Esophagus (tissue), 2 donors: ENCODE data around the gene OPRM1. TPM values are rescaled to one million over a fixed set of nuclear protein-coding genes. Genes with fewer than 3 reads are reported as not detected.

Experiments
- H3K27ac ChIP-seq, 2 donors: one replicate each; pipeline ENCODE4 v1.5.1; 2013; ENCODE audit warnings: low read depth in 2 of 2, mild to moderate bottlenecking in 2 of 2, inconsistent platforms in 1 of 2, low read length in 1 of 2, moderate library complexity in 1 of 2
- H3K27me3 ChIP-seq, 2 donors: one replicate each; pipeline ENCODE4 v1.6.1; 2013; ENCODE audit warnings: low read length in 2 of 2, control low read depth in 1 of 2, mild to moderate bottlenecking in 1 of 2; ENCODE audit not compliant: insufficient read depth in 2 of 2, control insufficient read depth in 1 of 2
- H3K36me3 ChIP-seq, 2 donors: one replicate each; pipeline ENCODE4 v1.6.1; 2013; ENCODE audit warnings: low read length in 1 of 2; ENCODE audit not compliant: control insufficient read depth in 2 of 2, insufficient read depth in 2 of 2
- H3K4me1 ChIP-seq, 2 donors: one replicate each; pipeline ENCODE4 v1.6.1; 2013; ENCODE audit warnings: low read length in 1 of 2; ENCODE audit not compliant: control insufficient read depth in 2 of 2, insufficient read depth in 2 of 2
- H3K4me3 ChIP-seq, 2 donors: one replicate each; pipeline ENCODE4 v1.5.1; 2013; ENCODE audit warnings: low read length in 2 of 2, mild to moderate bottlenecking in 2 of 2, low read depth in 1 of 2, moderate library complexity in 1 of 2
- H3K9me3 ChIP-seq, 2 donors: one replicate each; pipeline ENCODE4 v1.6.1; 2013; ENCODE audit warnings: mild to moderate bottlenecking in 2 of 2, low read depth in 1 of 2, low read length in 1 of 2, moderate library complexity in 1 of 2; ENCODE audit not compliant: control insufficient read depth in 2 of 2, insufficient read depth in 1 of 2
- WGBS, 2 donors: extraction: QIAGEN DNeasy Blood & Tissue Kit; methylation state at CpG; one replicate each; pipeline ENCODE4 v1.1.7; 2013; 5-methylcytosine and 5-hydroxymethylcytosine counted together
- polyA plus RNA-seq, 2 donors: library from polyadenylated mRNA; stranded (reverse); fragments of 200-250 nt; gene quantifications; one replicate each; pipeline ENCODE4 v1.2.3, GENCODE V29; 2013
- donor health status: healthy with polysubstance abuse.
- donor health status: Bipolar disorder and iron deficiency.

The OPRM1 gene
- polyA plus RNA-seq, 2 donors = not detected

GRCh38 chr6:154127657-154128056, 88.6 kb downstream of the OPRM1 start:
- H3K4me1 ChIP-seq = no peaks in the 10 kb centered on the region
- 47 to 49% methylated on average over 2 of the region's 2 CpGs for WGBS, 2 donors
- H3K27me3 ChIP-seq = no peaks in the 10 kb centered on the region
- H3K4me3 ChIP-seq = no peak overlapping the region
- no peak overlapping the region for H3K27ac ChIP-seq
- H3K9me3 ChIP-seq = no peaks in the 10 kb centered on the region
- no peaks in the 10 kb centered on the region for H3K36me3 ChIP-seq

DNA sequence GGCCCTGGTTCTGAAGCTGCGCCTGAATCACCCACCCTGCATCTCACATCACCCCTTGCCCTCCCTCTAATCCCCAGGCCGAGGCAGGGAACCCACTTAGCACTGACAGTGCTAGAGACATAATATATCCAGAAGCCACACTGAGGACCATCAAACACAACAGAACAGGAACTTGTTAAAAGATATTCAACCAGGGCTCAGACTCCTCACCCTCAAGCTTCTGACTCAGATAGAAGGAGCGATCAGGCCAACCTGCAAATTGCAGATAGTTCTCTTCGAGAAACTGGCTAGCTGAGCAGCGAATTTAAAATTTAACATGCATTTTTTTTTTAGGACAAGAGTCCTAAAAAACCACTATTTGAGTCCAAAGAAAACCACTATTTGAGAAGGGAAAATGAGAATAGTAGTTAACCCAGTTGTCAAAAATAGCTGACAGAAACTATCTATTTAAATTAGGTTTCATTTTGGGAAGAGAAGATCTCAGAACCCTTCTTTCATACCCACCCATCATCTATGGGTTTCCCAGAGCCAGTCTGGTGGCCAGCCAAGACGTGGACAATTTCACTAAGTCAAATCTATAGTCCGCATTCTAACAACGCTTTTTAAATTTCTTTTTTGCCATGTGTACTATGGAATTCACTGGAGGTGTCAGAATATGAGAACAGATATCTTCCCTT, 95.6 kb downstream of the OPRM1 start:
- no peaks in the 10 kb centered on the region for H3K27me3 ChIP-seq
- H3K4me1 ChIP-seq = no peaks in the 10 kb centered on the region
- no peak overlapping the region for H3K4me3 ChIP-seq
- H3K9me3 ChIP-seq = no peaks in the 10 kb centered on the region
- H3K27ac ChIP-seq = no peak overlapping the region
- WGBS, 2 donors = 90 to 91% methylated on average over 8 of the region's 8 CpGs
- H3K36me3 ChIP-seq = no peaks in the 10 kb centered on the region

- 75 to 84% methylated on average over 6 of the region's 6 CpGs for WGBS, 2 donors
Observed at GRCh38 chr6:154138793-154139192, 99.8 kb downstream of the OPRM1 start.

GRCh38 chr6:154139892-154140291, 100.9 kb downstream of the OPRM1 start:
- Histone ChIP-seq H3K4me1 (no peaks in the 10 kb centered on the region), H3K36me3 (no peaks in the 10 kb centered on the region), H3K27me3 (no peaks in the 10 kb centered on the region), H3K4me3 (no peak overlapping the region), H3K27ac (no peak overlapping the region), H3K9me3 (no peaks in the 10 kb centered on the region)
- WGBS, 2 donors = 79% methylated on average over 6 of the region's 6 CpGs

More at GRCh38 chr6:154138793-154139192, 99.8 kb downstream of the OPRM1 start:
- Histone ChIP-seq H3K9me3 (no peaks in the 10 kb centered on the region), H3K4me3 (no peak overlapping the region), H3K4me1 (no peaks in the 10 kb centered on the region), H3K36me3 (no peaks in the 10 kb centered on the region), H3K27me3 (no peaks in the 10 kb centered on the region), H3K27ac (no peak overlapping the region)

DNA sequence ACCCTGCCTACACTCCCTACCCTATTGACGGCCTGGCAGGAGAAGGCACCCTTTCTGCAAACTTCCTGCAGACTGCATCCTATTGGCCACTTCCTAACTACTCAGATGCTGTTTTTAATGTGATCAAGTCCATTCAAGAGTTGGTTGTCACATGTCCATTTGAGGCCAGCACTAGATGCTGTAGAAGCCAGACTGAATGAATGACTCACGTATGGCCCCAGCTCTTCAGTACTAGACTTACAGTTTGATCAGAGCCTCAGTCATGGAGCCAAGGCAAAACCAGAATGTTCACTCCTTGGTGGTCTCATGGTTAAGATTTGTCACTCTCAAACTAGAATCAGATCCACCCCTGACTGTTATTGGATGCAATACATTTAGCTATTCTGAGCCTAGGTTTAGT, 101.7 kb downstream of the OPRM1 start:
- no peak overlapping the region for H3K27ac ChIP-seq
- H3K9me3 ChIP-seq = no peaks in the 10 kb centered on the region
- H3K36me3 ChIP-seq = no peaks in the 10 kb centered on the region
- 64 to 69% methylated on average over 2 of the region's 2 CpGs for WGBS, 2 donors
- no peaks in the 10 kb centered on the region for H3K4me1 ChIP-seq
- no peak overlapping the region for H3K4me3 ChIP-seq
- no peaks in the 10 kb centered on the region for H3K27me3 ChIP-seq

GRCh38 chr6:154143753-154144152, 104.7 kb downstream of the OPRM1 start:
- H3K27me3 ChIP-seq = no peaks in the 10 kb centered on the region
- no peak overlapping the region for H3K4me3 ChIP-seq
- 82 to 87% methylated on average over 1 of the region's 1 CpG for WGBS, 2 donors
- H3K27ac ChIP-seq = no peak overlapping the region
- no peaks in the 10 kb centered on the region for H3K4me1 ChIP-seq
- no peaks in the 10 kb centered on the region for H3K36me3 ChIP-seq
- no peaks in the 10 kb centered on the region for H3K9me3 ChIP-seq

GRCh38 chr6:154154389-154154967, 115.4 kb downstream of the OPRM1 start:
- H3K27ac ChIP-seq = no peak overlapping the region
- 28 to 33% methylated on average over 6 of the region's 6 CpGs for WGBS, 2 donors
- H3K27me3 ChIP-seq = no peaks in the 10 kb centered on the region
- H3K4me3 ChIP-seq = no peak overlapping the region
- peaks cover 0 to 3% of the 10 kb centered on the region in 2 donors for H3K4me1 ChIP-seq
- H3K9me3 ChIP-seq = no peaks in the 10 kb centered on the region
- no peaks in the 10 kb centered on the region for H3K36me3 ChIP-seq

DNA sequence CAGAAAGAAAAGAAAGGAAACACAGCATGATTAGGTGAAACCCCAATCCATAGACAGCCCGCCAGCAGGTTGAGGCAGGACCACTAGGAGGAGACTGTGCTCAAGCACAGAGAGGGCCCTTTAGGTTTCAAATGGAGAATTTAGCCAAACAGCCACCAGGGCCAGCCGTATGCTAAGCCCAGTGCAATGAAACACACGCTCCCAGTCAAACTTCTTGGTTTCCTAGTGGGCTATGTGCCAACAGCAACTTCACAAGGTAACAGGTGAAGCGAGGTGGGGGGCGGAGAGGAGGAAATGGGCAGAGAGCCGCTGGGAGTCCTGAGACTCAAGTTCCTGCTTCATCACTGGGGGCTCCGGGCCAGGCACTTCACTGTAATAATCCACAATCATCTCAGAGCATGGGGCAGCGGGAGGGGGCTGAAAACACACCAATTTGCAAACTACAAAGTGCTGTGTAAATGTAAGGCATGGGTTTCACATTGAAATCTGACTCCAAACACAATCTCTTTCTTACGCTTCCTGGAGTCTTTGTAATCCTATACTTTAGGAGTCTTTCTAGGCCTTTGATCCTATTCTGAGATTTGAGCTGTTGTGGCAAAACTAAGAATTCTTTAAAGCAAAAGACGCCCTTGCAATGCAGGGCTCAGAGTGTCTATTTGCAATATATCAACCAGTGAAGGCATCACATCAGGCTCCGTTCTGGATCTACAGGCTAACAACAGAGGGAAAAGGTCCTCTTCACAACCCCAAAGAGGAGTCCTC, 117.3 kb downstream of the OPRM1 start:
- Histone ChIP-seq H3K4me1 (peaks cover 0 to 3% of the 10 kb centered on the region in 2 donors), H3K4me3 (no peak overlapping the region), H3K9me3 (no peaks in the 10 kb centered on the region), H3K36me3 (no peaks in the 10 kb centered on the region), H3K27me3 (no peaks in the 10 kb centered on the region), H3K27ac (peak overlapping the region in 1 of 2 donors; percentile 6)
- 68 to 70% methylated on average over 11 of the region's 11 CpGs for WGBS, 2 donors

DNA sequence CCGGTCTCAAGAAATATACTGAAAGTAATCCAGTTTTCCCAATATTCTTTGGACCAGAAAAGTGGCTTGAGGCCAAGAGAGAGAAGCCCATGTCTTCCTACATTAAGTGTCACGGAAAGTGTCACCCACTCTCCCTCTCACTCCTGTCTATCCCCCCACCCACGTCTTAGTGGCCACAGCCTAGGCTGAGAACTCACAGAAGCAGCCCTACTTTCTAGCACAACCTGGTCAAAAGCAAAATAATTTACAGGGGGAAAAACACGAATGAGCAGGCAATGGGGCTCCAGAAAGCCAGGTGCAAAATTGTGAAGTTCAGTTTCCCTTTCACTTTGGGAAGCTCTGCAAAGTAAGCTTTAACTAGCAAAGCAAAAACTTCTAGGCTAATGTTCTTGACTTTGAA, 118.0 kb downstream of the OPRM1 start:
- Histone ChIP-seq H3K27ac (peak overlapping the region in 1 of 2 donors; percentile 59), H3K4me1 (peaks cover 0 to 3% of the 10 kb centered on the region in 2 donors), H3K4me3 (no peak overlapping the region), H3K9me3 (no peaks in the 10 kb centered on the region), H3K36me3 (no peaks in the 10 kb centered on the region), H3K27me3 (no peaks in the 10 kb centered on the region)
- WGBS, 2 donors = 46 to 54% methylated on average over 4 of the region's 4 CpGs
